ENCODE data around the gene H19.

Gene H19

DNA sequence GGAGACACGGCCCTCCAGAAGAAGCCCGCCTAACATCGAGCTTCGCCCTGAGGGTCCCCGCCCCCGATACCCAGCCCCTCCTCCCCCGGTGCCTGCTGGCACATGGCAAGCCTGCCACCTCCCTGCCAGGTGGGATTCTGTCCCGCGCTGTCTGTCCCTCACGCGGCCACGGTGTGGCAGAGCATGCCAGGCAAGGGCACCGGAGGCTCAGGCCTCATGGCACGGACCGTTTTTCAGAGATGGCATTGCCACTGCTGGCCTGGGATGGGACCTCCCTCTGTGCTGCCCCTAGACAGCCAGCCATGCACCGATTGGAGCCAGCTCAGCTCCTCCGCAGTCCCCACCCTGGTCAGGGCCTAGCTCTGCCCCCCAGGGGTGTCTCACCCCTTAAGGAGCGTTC, 31.1 kb downstream of the H19 start:
- Histone ChIP-seq H2BK120ac (ENCODE audit: low read depth, low read length) (no peak overlapping the region), H3K79me1 (replicated peaks; ENCODE audit: low read length, poor library complexity, severe bottlenecking) (no peaks in the 10 kb centered on the region), H3K27ac (ENCODE audit: low read length, poor library complexity, severe bottlenecking) (no peak overlapping the region), H2BK12ac (ENCODE audit: low read length in 2 of 2) (no peak overlapping the region), H2AFZ (ENCODE audit: low read depth, low read length) (no peak overlapping the region), H2AK5ac (ENCODE audit: low read length, severe bottlenecking) (no peak overlapping the region), H2BK15ac (ENCODE audit: low read depth, poor library complexity, severe bottlenecking) (no peak overlapping the region), H4K8ac (ENCODE audit: low read length) (no peak overlapping the region), H4K91ac (ENCODE audit: low read length) (no peak overlapping the region), H3K4me3 (ENCODE audit: insufficient read depth in 1 of 2, low read depth in 1 of 2, low read length in 2 of 2) (no peak overlapping the region), H3K18ac (ENCODE audit: low read depth in 1 of 2, low read length in 2 of 2) (no peak overlapping the region), H3K23ac (ENCODE audit: low read length in 2 of 2) (no peak overlapping the region), H3K4ac (ENCODE audit: low read depth in 1 of 2, low read length in 2 of 2) (no peak overlapping the region), H2BK5ac (ENCODE audit: low read depth, low read length, poor library complexity, severe bottlenecking) (no peak overlapping the region), H3K9ac (ENCODE audit: low read length) (no peak overlapping the region), H3K14ac (ENCODE audit: low read length in 2 of 2) (no peak overlapping the region), H3K4me1 (ENCODE audit: control insufficient read depth, insufficient read depth, low read depth, low read length) (no peaks in the 10 kb centered on the region), H3K4me2 (ENCODE audit: low read length, poor library complexity, severe bottlenecking) (no peak overlapping the region), H3K36me3 (ENCODE audit: control insufficient read depth in 1 of 2, insufficient read depth in 2 of 2, low read depth in 1 of 2, low read length in 2 of 2) (no peaks in the 10 kb centered on the region), H3K9me3 (ENCODE audit: control insufficient read depth, low read length) (no peaks in the 10 kb centered on the region), H3K27me3 (ENCODE audit: control insufficient read depth in 1 of 2, insufficient read depth in 1 of 2, low read length in 2 of 2) (no peaks in the 10 kb centered on the region)
- DNase-seq, result no peak
- no CpG with 5 or more reads among the region's 18 CpGs for WGBS

DNA sequence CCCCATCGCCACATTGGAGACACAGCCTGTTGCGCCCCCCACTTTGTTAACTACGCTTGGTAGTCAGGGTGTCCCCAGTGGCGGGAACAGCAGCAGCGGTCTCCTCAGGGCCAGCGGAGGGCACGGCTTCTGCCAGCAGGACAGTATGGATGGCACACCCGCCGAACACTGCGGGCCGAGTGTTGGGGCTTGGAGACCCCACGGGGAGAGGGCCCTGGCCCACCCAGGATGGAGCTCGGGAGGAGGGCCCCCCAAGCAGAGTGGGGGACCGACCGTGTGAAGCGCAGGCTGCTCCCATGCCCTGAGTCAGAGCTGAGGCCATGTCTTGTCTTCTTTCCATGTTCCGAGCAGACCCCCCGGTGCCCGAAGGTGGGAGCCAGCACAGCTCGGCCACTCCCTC, 32.7 kb downstream of the H19 start:
- H4K91ac ChIP-seq (ENCODE audit: low read length), result no peak overlapping the region
- no peaks in the 10 kb centered on the region for H3K9me3 ChIP-seq (ENCODE audit: control insufficient read depth, low read length)
- H2BK120ac ChIP-seq (ENCODE audit: low read depth, low read length), result no peak overlapping the region
- no peak overlapping the region for H2BK15ac ChIP-seq (ENCODE audit: low read depth, poor library complexity, severe bottlenecking)
- H3K79me1 ChIP-seq (replicated peaks; ENCODE audit: low read length, poor library complexity, severe bottlenecking), result no peaks in the 10 kb centered on the region
- no peak overlapping the region for H3K23ac ChIP-seq (ENCODE audit: low read length in 2 of 2)
- H3K9ac ChIP-seq (ENCODE audit: low read length), result no peak overlapping the region
- H3K14ac ChIP-seq (ENCODE audit: low read length in 2 of 2), result no peak overlapping the region
- no peaks in the 10 kb centered on the region for H3K4me1 ChIP-seq (ENCODE audit: control insufficient read depth, insufficient read depth, low read depth, low read length)
- no peak overlapping the region for H3K4me3 ChIP-seq (ENCODE audit: insufficient read depth in 1 of 2, low read depth in 1 of 2, low read length in 2 of 2)
- no peak overlapping the region for H3K4me2 ChIP-seq (ENCODE audit: low read length, poor library complexity, severe bottlenecking)
- no CpG with 5 or more reads among the region's 20 CpGs for WGBS
- H3K18ac ChIP-seq (ENCODE audit: low read depth in 1 of 2, low read length in 2 of 2), result no peak overlapping the region
- no peak overlapping the region for H2BK12ac ChIP-seq (ENCODE audit: low read length in 2 of 2)
- DNase-seq, result no peak
- no peak overlapping the region for H4K8ac ChIP-seq (ENCODE audit: low read length)
- no peaks in the 10 kb centered on the region for H3K27me3 ChIP-seq (ENCODE audit: control insufficient read depth in 1 of 2, insufficient read depth in 1 of 2, low read length in 2 of 2)
- H3K36me3 ChIP-seq (ENCODE audit: control insufficient read depth in 1 of 2, insufficient read depth in 2 of 2, low read depth in 1 of 2, low read length in 2 of 2), result no peaks in the 10 kb centered on the region
- H2AK5ac ChIP-seq (ENCODE audit: low read length, severe bottlenecking), result no peak overlapping the region
- no peak overlapping the region for H3K4ac ChIP-seq (ENCODE audit: low read depth in 1 of 2, low read length in 2 of 2)
- no peak overlapping the region for H3K27ac ChIP-seq (ENCODE audit: low read length, poor library complexity, severe bottlenecking)
- H2BK5ac ChIP-seq (ENCODE audit: low read depth, low read length, poor library complexity, severe bottlenecking), result no peak overlapping the region
- H2AFZ ChIP-seq (ENCODE audit: low read depth, low read length), result no peak overlapping the region

GRCh38 chr11:1964348-1964747, 33.3 kb downstream of the H19 start:
- no peak overlapping the region for H3K18ac ChIP-seq (ENCODE audit: low read depth in 1 of 2, low read length in 2 of 2)
- no peak for DNase-seq
- no peak overlapping the region for H4K91ac ChIP-seq (ENCODE audit: low read length)
- no peaks in the 10 kb centered on the region for H3K9me3 ChIP-seq (ENCODE audit: control insufficient read depth, low read length)
- no peak overlapping the region for H3K9ac ChIP-seq (ENCODE audit: low read length)
- no peak overlapping the region for H2AFZ ChIP-seq (ENCODE audit: low read depth, low read length)
- no peaks in the 10 kb centered on the region for H3K4me1 ChIP-seq (ENCODE audit: control insufficient read depth, insufficient read depth, low read depth, low read length)
- no CpG with 5 or more reads among the region's 17 CpGs for WGBS
- no peak overlapping the region for H2BK5ac ChIP-seq (ENCODE audit: low read depth, low read length, poor library complexity, severe bottlenecking)
- H3K4me3 ChIP-seq (ENCODE audit: insufficient read depth in 1 of 2, low read depth in 1 of 2, low read length in 2 of 2), result no peak overlapping the region
- no peak overlapping the region for H3K14ac ChIP-seq (ENCODE audit: low read length in 2 of 2)
- H2BK15ac ChIP-seq (ENCODE audit: low read depth, poor library complexity, severe bottlenecking), result no peak overlapping the region
- no peak overlapping the region for H4K8ac ChIP-seq (ENCODE audit: low read length)
- H3K27me3 ChIP-seq (ENCODE audit: control insufficient read depth in 1 of 2, insufficient read depth in 1 of 2, low read length in 2 of 2), result no peaks in the 10 kb centered on the region
- no peaks in the 10 kb centered on the region for H3K36me3 ChIP-seq (ENCODE audit: control insufficient read depth in 1 of 2, insufficient read depth in 2 of 2, low read depth in 1 of 2, low read length in 2 of 2)
- H2BK12ac ChIP-seq (ENCODE audit: low read length in 2 of 2), result no peak overlapping the region
- no peak overlapping the region for H2BK120ac ChIP-seq (ENCODE audit: low read depth, low read length)
- no peaks in the 10 kb centered on the region for H3K79me1 ChIP-seq (replicated peaks; ENCODE audit: low read length, poor library complexity, severe bottlenecking)
- no peak overlapping the region for H3K23ac ChIP-seq (ENCODE audit: low read length in 2 of 2)
- H3K27ac ChIP-seq (ENCODE audit: low read length, poor library complexity, severe bottlenecking), result no peak overlapping the region
- H3K4ac ChIP-seq (ENCODE audit: low read depth in 1 of 2, low read length in 2 of 2), result no peak overlapping the region
- H2AK5ac ChIP-seq (ENCODE audit: low read length, severe bottlenecking), result no peak overlapping the region
- no peak overlapping the region for H3K4me2 ChIP-seq (ENCODE audit: low read length, poor library complexity, severe bottlenecking)

DNA sequence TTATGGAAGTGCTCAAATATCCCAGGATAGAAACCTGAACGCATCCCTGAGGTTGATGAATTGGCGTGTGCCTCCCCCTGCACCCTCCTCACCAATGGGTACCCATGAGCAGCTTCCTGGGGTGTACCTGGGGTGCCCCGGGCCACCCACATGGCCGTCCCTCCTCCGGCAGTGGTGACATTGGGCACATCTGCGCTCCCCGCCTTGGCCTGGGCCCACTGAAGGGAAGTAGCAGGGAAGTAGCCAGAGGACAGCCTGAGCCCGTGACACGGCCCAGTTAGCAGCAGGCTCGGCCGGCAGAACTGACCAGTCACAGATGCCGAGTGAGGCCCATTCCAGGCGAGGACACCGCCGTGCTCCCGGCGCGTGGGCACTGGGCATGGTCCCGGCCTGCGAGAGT, 33.8 kb downstream of the H19 start:
- Histone ChIP-seq H3K27me3 (ENCODE audit: control insufficient read depth in 1 of 2, insufficient read depth in 1 of 2, low read length in 2 of 2) (no peaks in the 10 kb centered on the region), H3K4me1 (ENCODE audit: control insufficient read depth, insufficient read depth, low read depth, low read length) (no peaks in the 10 kb centered on the region), H2BK5ac (ENCODE audit: low read depth, low read length, poor library complexity, severe bottlenecking) (no peak overlapping the region), H3K4me3 (ENCODE audit: insufficient read depth in 1 of 2, low read depth in 1 of 2, low read length in 2 of 2) (no peak overlapping the region), H3K9ac (ENCODE audit: low read length) (no peak overlapping the region), H3K23ac (ENCODE audit: low read length in 2 of 2) (no peak overlapping the region), H4K91ac (ENCODE audit: low read length) (no peak overlapping the region), H3K27ac (ENCODE audit: low read length, poor library complexity, severe bottlenecking) (no peak overlapping the region), H3K14ac (ENCODE audit: low read length in 2 of 2) (no peak overlapping the region), H3K4me2 (ENCODE audit: low read length, poor library complexity, severe bottlenecking) (no peak overlapping the region), H2AFZ (ENCODE audit: low read depth, low read length) (no peak overlapping the region), H2BK15ac (ENCODE audit: low read depth, poor library complexity, severe bottlenecking) (no peak overlapping the region), H4K8ac (ENCODE audit: low read length) (no peak overlapping the region), H3K18ac (ENCODE audit: low read depth in 1 of 2, low read length in 2 of 2) (no peak overlapping the region), H2AK5ac (ENCODE audit: low read length, severe bottlenecking) (no peak overlapping the region), H2BK12ac (ENCODE audit: low read length in 2 of 2) (no peak overlapping the region), H2BK120ac (ENCODE audit: low read depth, low read length) (no peak overlapping the region), H3K79me1 (replicated peaks; ENCODE audit: low read length, poor library complexity, severe bottlenecking) (no peaks in the 10 kb centered on the region), H3K9me3 (ENCODE audit: control insufficient read depth, low read length) (no peaks in the 10 kb centered on the region), H3K36me3 (ENCODE audit: control insufficient read depth in 1 of 2, insufficient read depth in 2 of 2, low read depth in 1 of 2, low read length in 2 of 2) (no peaks in the 10 kb centered on the region), H3K4ac (ENCODE audit: low read depth in 1 of 2, low read length in 2 of 2) (no peak overlapping the region)
- no peak for DNase-seq
- no CpG with 5 or more reads among the region's 20 CpGs for WGBS

Data from mesenchymal stem cell (in vitro differentiated cells and primary cell).